Measurements from ENCODE around the gene MRTO4.
A peak's percentile ranks its signal among the peaks of the same experiment; 100 is the strongest.

MRTO4 gene

GRCh38 chr1:19234224-19234623 lies 17.4 kb upstream of the MRTO4 start:
- no peaks in the 10 kb centered on the region for H3K9me3 ChIP-seq (replicated peaks; ENCODE audit: insufficient read depth, low read length)
- H3F3A ChIP-seq (ENCODE audit: insufficient read depth, low read length): no peaks in the 10 kb centered on the region
- no peaks in the 10 kb centered on the region for H3K4me1 ChIP-seq (ENCODE audit: low read length)
- H3K27me3 ChIP-seq (replicated peaks; ENCODE audit: insufficient read depth, low read length): no peaks in the 10 kb centered on the region
- H3K79me2 ChIP-seq (ENCODE audit: low read length): no peaks in the 10 kb centered on the region
- H3K9ac ChIP-seq (ENCODE audit: low read length): no peak overlapping the region
- H4K20me1 ChIP-seq (ENCODE audit: insufficient read depth, low read length): no peaks in the 10 kb centered on the region
- no peak overlapping the region for H3K4me3 ChIP-seq (ENCODE audit: low read length)
- H3K36me3 ChIP-seq (replicated peaks; ENCODE audit: insufficient read depth, low read length): peaks cover 9% of the 10 kb centered on the region
- no peak overlapping the region for H3K4me2 ChIP-seq (ENCODE audit: low read depth, low read length)
- no peaks in the 10 kb centered on the region for H3K9me2 ChIP-seq (replicated peaks; ENCODE audit: insufficient read depth, low read length)
- H2AFZ ChIP-seq (ENCODE audit: low read length): no peak overlapping the region
- DNase-seq: no peak
- TF ChIP-seq EZH2phosphoT487 (IDR thresholded peaks at IDR 0.05; ENCODE audit: low read length) (no peak), CTCF (IDR thresholded peaks at IDR 0.05; ENCODE audit: low read length) (no peak), EZH2 (optimal IDR thresholded peaks at IDR 0.05; ENCODE audit: low read depth, low read length) (no peak)
- H3K27ac ChIP-seq (ENCODE audit: low read length): no peak overlapping the region

DNA sequence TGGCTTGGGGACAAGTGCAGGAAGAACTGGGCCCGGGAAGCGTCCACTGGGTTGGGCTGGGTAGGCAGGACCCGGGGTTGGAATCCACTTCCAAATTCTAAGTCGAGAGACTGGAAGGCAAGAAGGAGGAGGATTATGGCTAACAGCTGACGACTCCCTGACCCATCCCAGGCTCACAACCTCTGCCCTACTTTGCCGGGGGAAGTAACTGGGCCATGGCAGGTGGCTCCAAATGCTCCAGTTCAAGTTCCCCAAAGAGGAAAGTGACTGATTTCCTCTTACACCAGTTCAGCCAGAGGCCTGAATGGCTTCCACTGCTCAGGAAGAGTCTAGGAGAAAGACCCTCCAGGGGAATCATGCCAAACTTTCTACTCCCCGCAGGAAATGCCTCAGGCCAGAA lies 11.7 kb upstream of the MRTO4 start:
- no peaks in the 10 kb centered on the region for H4K20me1 ChIP-seq (ENCODE audit: insufficient read depth, low read length)
- H3K4me3 ChIP-seq (ENCODE audit: low read length): no peak overlapping the region
- no peak for TF ChIP-seq EZH2 (optimal IDR thresholded peaks at IDR 0.05; ENCODE audit: low read depth, low read length)
- no peak for TF ChIP-seq CTCF (IDR thresholded peaks at IDR 0.05; ENCODE audit: low read length)
- TF ChIP-seq EZH2phosphoT487 (IDR thresholded peaks at IDR 0.05; ENCODE audit: low read length): no peak
- no peak overlapping the region for H3K4me2 ChIP-seq (ENCODE audit: low read depth, low read length)
- H3K9me2 ChIP-seq (replicated peaks; ENCODE audit: insufficient read depth, low read length): no peaks in the 10 kb centered on the region
- H3K27ac ChIP-seq (ENCODE audit: low read length): no peak overlapping the region
- H3K27me3 ChIP-seq (replicated peaks; ENCODE audit: insufficient read depth, low read length): no peaks in the 10 kb centered on the region
- H2AFZ ChIP-seq (ENCODE audit: low read length): no peak overlapping the region
- H3F3A ChIP-seq (ENCODE audit: insufficient read depth, low read length): no peaks in the 10 kb centered on the region
- H3K4me1 ChIP-seq (ENCODE audit: low read length): no peaks in the 10 kb centered on the region
- peaks cover 10% of the 10 kb centered on the region for H3K36me3 ChIP-seq (replicated peaks; ENCODE audit: insufficient read depth, low read length)
- H3K79me2 ChIP-seq (ENCODE audit: low read length): no peaks in the 10 kb centered on the region
- no peaks in the 10 kb centered on the region for H3K9me3 ChIP-seq (replicated peaks; ENCODE audit: insufficient read depth, low read length)
- DNase-seq: no peak
- H3K9ac ChIP-seq (ENCODE audit: low read length): no peak overlapping the region

DNA sequence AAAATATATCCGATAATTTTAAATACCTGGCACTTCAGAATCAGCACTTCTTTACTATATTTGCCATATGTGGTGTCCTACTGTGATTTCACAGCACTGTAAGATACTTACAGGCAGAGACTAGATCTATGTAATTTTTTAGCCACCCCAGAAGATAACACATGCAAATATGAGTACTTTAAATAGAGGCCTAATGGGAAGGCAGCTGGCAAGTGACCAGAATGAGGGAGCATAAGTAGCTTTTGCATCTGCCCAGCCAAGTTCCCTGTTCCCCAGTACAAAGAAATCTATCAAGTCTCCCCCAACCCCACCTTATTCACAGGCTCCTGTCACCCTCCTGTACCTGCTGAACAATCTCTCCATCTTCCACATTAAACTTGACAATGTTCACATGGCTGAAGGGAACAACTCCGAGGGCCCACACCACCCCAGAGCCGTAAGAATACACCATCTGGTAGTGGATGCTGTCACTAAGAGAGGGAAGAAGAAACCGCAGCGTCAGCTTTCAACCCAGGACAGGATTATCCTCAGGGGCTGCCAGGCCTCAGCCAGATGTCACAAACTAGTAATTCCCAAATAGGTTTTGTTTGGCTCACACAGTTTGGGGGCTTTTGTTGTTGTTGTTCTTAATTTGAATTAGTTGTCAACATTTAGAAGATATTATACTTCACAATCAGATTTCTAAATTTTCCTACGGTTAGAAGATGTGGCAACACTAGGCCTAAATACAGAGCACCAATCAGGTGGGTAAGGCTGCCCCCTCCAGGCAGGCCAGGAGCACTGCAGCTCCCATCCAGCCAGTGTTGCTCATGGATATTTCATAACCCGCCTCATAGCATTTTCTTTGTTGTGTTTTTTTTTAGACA lies 10.7 kb upstream of the MRTO4 start:
- Histone ChIP-seq H3K79me2 (ENCODE audit: low read length) (peaks cover 2% of the 10 kb centered on the region), H3K27me3 (replicated peaks; ENCODE audit: insufficient read depth, low read length) (no peaks in the 10 kb centered on the region), H3K4me3 (ENCODE audit: low read length) (no peak overlapping the region), H3K27ac (ENCODE audit: low read length) (no peak overlapping the region), H3K9ac (ENCODE audit: low read length) (no peak overlapping the region), H3K36me3 (replicated peaks; ENCODE audit: insufficient read depth, low read length) (peaks cover 10% of the 10 kb centered on the region), H3K9me3 (replicated peaks; ENCODE audit: insufficient read depth, low read length) (no peaks in the 10 kb centered on the region), H3K4me1 (ENCODE audit: low read length) (no peaks in the 10 kb centered on the region), H3K4me2 (ENCODE audit: low read depth, low read length) (no peak overlapping the region), H4K20me1 (ENCODE audit: insufficient read depth, low read length) (no peaks in the 10 kb centered on the region), H3F3A (ENCODE audit: insufficient read depth, low read length) (no peaks in the 10 kb centered on the region), H2AFZ (ENCODE audit: low read length) (no peak overlapping the region), H3K9me2 (replicated peaks; ENCODE audit: insufficient read depth, low read length) (no peaks in the 10 kb centered on the region)
- TF ChIP-seq CTCF (IDR thresholded peaks at IDR 0.05; ENCODE audit: low read length): peak; percentile 85
- no peak for TF ChIP-seq EZH2phosphoT487 (IDR thresholded peaks at IDR 0.05; ENCODE audit: low read length)
- DNase-seq: peak; percentile 49

Data from MM.1S (cell line).